ENCODE measurements around the gene TMEM184C.

DNA sequence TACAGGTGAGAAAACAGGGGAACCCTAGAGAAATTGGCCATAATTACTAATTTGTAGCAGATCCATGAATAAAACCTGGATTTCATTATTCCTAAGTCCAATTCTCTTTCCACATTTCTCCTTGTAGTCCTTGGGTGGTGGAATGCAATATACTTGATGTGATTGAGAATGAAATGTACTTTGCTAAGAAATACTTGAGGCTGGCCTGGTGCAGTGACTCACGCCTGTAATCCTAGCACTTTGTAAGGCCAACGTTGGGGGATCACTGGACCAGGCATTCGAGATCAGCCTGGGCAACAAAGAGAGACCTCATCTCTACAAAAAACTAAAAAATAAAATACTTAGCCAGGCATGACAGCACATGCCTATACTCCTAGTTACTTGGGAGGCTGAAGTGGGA is 15.9 kb downstream of the TMEM184C start:
- TF ChIP-seq, protein P1, sequence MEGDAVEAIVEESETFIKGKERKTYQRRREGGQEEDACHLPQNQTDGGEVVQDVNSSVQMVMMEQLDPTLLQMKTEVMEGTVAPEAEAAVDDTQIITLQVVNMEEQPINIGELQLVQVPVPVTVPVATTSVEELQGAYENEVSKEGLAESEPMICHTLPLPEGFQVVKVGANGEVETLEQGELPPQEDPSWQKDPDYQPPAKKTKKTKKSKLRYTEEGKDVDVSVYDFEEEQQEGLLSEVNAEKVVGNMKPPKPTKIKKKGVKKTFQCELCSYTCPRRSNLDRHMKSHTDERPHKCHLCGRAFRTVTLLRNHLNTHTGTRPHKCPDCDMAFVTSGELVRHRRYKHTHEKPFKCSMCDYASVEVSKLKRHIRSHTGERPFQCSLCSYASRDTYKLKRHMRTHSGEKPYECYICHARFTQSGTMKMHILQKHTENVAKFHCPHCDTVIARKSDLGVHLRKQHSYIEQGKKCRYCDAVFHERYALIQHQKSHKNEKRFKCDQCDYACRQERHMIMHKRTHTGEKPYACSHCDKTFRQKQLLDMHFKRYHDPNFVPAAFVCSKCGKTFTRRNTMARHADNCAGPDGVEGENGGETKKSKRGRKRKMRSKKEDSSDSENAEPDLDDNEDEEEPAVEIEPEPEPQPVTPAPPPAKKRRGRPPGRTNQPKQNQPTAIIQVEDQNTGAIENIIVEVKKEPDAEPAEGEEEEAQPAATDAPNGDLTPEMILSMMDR (IDR thresholded peaks at IDR 0.05) = no peak
- no peak for TF ChIP-seq EZH2 (IDR thresholded peaks at IDR 0.05; ENCODE audit: borderline replicate concordance, insufficient read depth, low read depth, low read length, poor library complexity, severe bottlenecking)

Measured in B cell (primary cell).